ACC112 (cell line): ENCODE measurements around the gene DSTYK.

Experiments used
- H2AFZ ChIP-seq: fragments of 200-600 bp; sonication (generic); one replicate; pipeline ENCODE4 v1.6.0; 2017; ENCODE audit warnings: antibody characterized with exemption, low read length; ENCODE audit not compliant: unreplicated experiment
- H3K27ac ChIP-seq: fragments of 200-600 bp; sonication (generic); 2 replicates; pipeline ENCODE4 v1.5.1; 2014; ENCODE audit warnings: low read depth, mild to moderate bottlenecking, antibody characterized with exemption, low read length, moderate library complexity
- H3K27me3 ChIP-seq: fragments of 200-600 bp; sonication (generic); 2 replicates; pipeline ENCODE4 v1.6.1; 2014; ENCODE audit warnings: mild to moderate bottlenecking, antibody characterized with exemption, low read length, moderate library complexity, mixed read lengths; ENCODE audit not compliant: insufficient read depth
- H3K36me3 ChIP-seq: fragments of 200-600 bp; sonication (generic); 2 replicates; pipeline ENCODE4 v1.6.1; 2016; ENCODE audit warnings: mild to moderate bottlenecking, antibody characterized with exemption, low read length, moderate library complexity, mixed read lengths; ENCODE audit not compliant: insufficient read depth
- H3K4me1 ChIP-seq: fragments of 200-600 bp; sonication (generic); one replicate; pipeline ENCODE4 v1.6.1; 2016; ENCODE audit warnings: low read length, mixed read lengths; ENCODE audit not compliant: insufficient read depth, unreplicated experiment, control insufficient read depth
- H3K4me3 ChIP-seq: fragments of 200-600 bp; sonication (generic); 2 replicates; pipeline ENCODE4 v1.5.1; 2014; ENCODE audit warnings: mild to moderate bottlenecking, low read depth, low read length
- H3K79me2 ChIP-seq: fragments of 200-600 bp; sonication (generic); one replicate; pipeline ENCODE4 v1.6.0; 2016; ENCODE audit warnings: low read length; ENCODE audit not compliant: control insufficient read depth, unreplicated experiment, insufficient read depth

Gene DSTYK

GRCh38 chr1:205211169-205211838, at the start of gene DSTYK:
Gene DSTYK (minus strand): TSS chr1:205211702. CDS start chr1:205211535, 167 bp downstream.
- H3K79me2 ChIP-seq, result peaks cover 36% of the 10 kb centered on the region
- peak within 1 kb of the TSS; percentile 99 for H2AFZ ChIP-seq
- H3K4me3 ChIP-seq, result peak within 1 kb of the TSS; percentile 94
- H3K27ac ChIP-seq, result peak within 1 kb of the TSS; percentile 51
- H3K27me3 ChIP-seq, result no peaks in the 10 kb centered on the region
- peaks cover 16% of the 10 kb centered on the region for H3K4me1 ChIP-seq
- no peaks in the 10 kb centered on the region for H3K36me3 ChIP-seq

- Histone ChIP-seq H3K36me3 (no peaks in the 10 kb centered on the region), H3K4me3 (no peak overlapping the region), H3K79me2 (no peaks in the 10 kb centered on the region), H3K4me1 (peaks cover 30% of the 10 kb centered on the region), H2AFZ (no peak overlapping the region), H3K27me3 (no peaks in the 10 kb centered on the region), H3K27ac (no peak overlapping the region)
Observed at GRCh38 chr1:205259998-205260397, 48.5 kb upstream of the DSTYK start.

GRCh38 chr1:205259324-205259832, 47.9 kb upstream of the DSTYK start:
- no peak overlapping the region for H3K27ac ChIP-seq
- H3K79me2 ChIP-seq, result no peaks in the 10 kb centered on the region
- H2AFZ ChIP-seq, result peak overlapping the region; percentile 7
- H3K36me3 ChIP-seq, result no peaks in the 10 kb centered on the region
- H3K4me1 ChIP-seq, result peaks cover 30% of the 10 kb centered on the region
- H3K27me3 ChIP-seq, result no peaks in the 10 kb centered on the region
- H3K4me3 ChIP-seq, result no peak overlapping the region

GRCh38 chr1:205258719-205259118, 47.2 kb upstream of the DSTYK start:
- Histone ChIP-seq H3K4me3 (no peak overlapping the region), H3K4me1 (peaks cover 30% of the 10 kb centered on the region), H3K79me2 (no peaks in the 10 kb centered on the region), H3K27ac (peak overlapping the region; percentile 52), H3K36me3 (no peaks in the 10 kb centered on the region), H2AFZ (peak overlapping the region; percentile 17), H3K27me3 (no peaks in the 10 kb centered on the region)

- H3K79me2 ChIP-seq, result no peaks in the 10 kb centered on the region
- H3K36me3 ChIP-seq, result no peaks in the 10 kb centered on the region
- H3K27me3 ChIP-seq, result no peaks in the 10 kb centered on the region
- peaks cover 30% of the 10 kb centered on the region for H3K4me1 ChIP-seq
- H3K4me3 ChIP-seq, result no peak overlapping the region
- peak overlapping the region; percentile 17 for H2AFZ ChIP-seq
- H3K27ac ChIP-seq, result peak overlapping the region; percentile 52
Observed at GRCh38 chr1:205258261-205258691, 46.8 kb upstream of the DSTYK start.

GRCh38 chr1:205257735-205258134, 46.2 kb upstream of the DSTYK start:
- Histone ChIP-seq H3K36me3 (no peaks in the 10 kb centered on the region), H3K27me3 (no peaks in the 10 kb centered on the region), H3K4me1 (peaks cover 30% of the 10 kb centered on the region), H2AFZ (no peak overlapping the region), H3K79me2 (no peaks in the 10 kb centered on the region), H3K27ac (no peak overlapping the region), H3K4me3 (no peak overlapping the region)

GRCh38 chr1:205256951-205257625, 45.6 kb upstream of the DSTYK start:
- H3K27me3 ChIP-seq, result no peaks in the 10 kb centered on the region
- no peak overlapping the region for H2AFZ ChIP-seq
- peaks cover 24% of the 10 kb centered on the region for H3K4me1 ChIP-seq
- H3K79me2 ChIP-seq, result no peaks in the 10 kb centered on the region
- H3K27ac ChIP-seq, result no peak overlapping the region
- no peaks in the 10 kb centered on the region for H3K36me3 ChIP-seq
- H3K4me3 ChIP-seq, result no peak overlapping the region

GRCh38 chr1:205255941-205256780, 44.7 kb upstream of the DSTYK start:
- Histone ChIP-seq H2AFZ (no peak overlapping the region), H3K27ac (no peak overlapping the region), H3K36me3 (no peaks in the 10 kb centered on the region), H3K4me1 (peaks cover 18% of the 10 kb centered on the region), H3K27me3 (no peaks in the 10 kb centered on the region), H3K79me2 (no peaks in the 10 kb centered on the region), H3K4me3 (no peak overlapping the region)

- H3K36me3 ChIP-seq, result no peaks in the 10 kb centered on the region
- no peaks in the 10 kb centered on the region for H3K79me2 ChIP-seq
- H3K4me3 ChIP-seq, result no peak overlapping the region
Observed at GRCh38 chr1:205251576-205251975, 40.1 kb upstream of the DSTYK start.

GRCh38 chr1:205250699-205251098, 39.2 kb upstream of the DSTYK start:
- H3K27ac ChIP-seq, result no peak overlapping the region
- no peaks in the 10 kb centered on the region for H3K36me3 ChIP-seq
- H3K27me3 ChIP-seq, result no peaks in the 10 kb centered on the region
- no peaks in the 10 kb centered on the region for H3K79me2 ChIP-seq
- H3K4me1 ChIP-seq, result peaks cover 6% of the 10 kb centered on the region
- no peak overlapping the region for H2AFZ ChIP-seq
- no peak overlapping the region for H3K4me3 ChIP-seq

More at GRCh38 chr1:205251576-205251975, 40.1 kb upstream of the DSTYK start:
- Histone ChIP-seq H3K27ac (no peak overlapping the region), H3K27me3 (no peaks in the 10 kb centered on the region), H2AFZ (no peak overlapping the region), H3K4me1 (peaks cover 6% of the 10 kb centered on the region)
